NK-92 (cell line): Measurements from ENCODE around the gene DCDC2C.

Experiments used
- DNase-seq: peaks from one replicate; lab custom pipeline; 2025; ENCODE audit not compliant: unreplicated experiment; lab: John Stamatoyannopoulos, UW

The DCDC2C gene

GRCh38 chr2:3672861-3673678 is 30.3 kb upstream of the DCDC2C start:
- no peak for DNase-seq

- DNase-seq, result no peak
Observed at GRCh38 chr2:3674066-3674845, 29.1 kb upstream of the DCDC2C start.

- DNase-seq, result no peak
Observed at GRCh38 chr2:3675687-3676086, 27.7 kb upstream of the DCDC2C start.

GRCh38 chr2:3677436-3677835 is 25.9 kb upstream of the DCDC2C start:
- no peak for DNase-seq

- DNase-seq, result no peak
Observed at GRCh38 chr2:3678212-3678611, 25.2 kb upstream of the DCDC2C start.

GRCh38 chr2:3679180-3679579 is 24.2 kb upstream of the DCDC2C start:
- no peak for DNase-seq

GRCh38 chr2:3679616-3680393 is 23.6 kb upstream of the DCDC2C start:
- no peak for DNase-seq

DNA sequence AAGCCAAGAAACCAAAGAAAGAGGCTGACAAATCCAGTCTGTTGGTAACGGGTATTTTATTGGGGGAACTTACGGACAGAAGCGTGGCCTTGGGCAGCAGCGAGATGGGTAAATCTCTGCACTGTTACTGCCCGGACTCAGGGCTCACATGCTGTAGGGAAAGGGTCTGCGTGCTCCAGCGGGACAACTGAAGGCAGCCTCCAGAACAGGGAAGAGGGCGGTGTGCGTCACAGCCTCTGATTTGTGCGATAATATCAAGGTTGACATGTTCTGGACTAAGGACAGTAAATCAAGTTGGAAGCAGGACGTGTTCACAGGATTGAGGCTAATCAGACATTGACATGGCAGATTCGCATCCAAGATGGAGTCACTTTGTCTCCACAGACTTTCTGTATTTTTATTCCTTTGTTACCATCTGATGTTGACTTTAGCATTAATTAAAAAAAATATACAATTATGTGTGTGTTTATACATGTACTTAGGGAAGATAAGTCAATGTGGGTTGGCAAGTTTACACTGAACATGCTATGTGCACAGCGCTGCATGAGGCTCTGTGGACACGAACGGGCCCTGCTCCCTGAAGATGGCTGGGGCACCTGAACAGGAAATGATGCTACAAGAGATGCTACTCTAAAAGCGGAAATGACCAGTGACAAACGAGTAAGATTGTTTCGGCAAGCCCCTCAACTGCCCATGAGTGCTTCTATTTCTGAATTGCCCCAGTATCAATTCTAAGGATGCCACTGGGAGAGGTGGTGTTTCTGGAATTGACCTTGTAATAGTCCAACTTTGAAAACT is 22.6 kb upstream of the DCDC2C start:
- DNase-seq, result no peak

DNA sequence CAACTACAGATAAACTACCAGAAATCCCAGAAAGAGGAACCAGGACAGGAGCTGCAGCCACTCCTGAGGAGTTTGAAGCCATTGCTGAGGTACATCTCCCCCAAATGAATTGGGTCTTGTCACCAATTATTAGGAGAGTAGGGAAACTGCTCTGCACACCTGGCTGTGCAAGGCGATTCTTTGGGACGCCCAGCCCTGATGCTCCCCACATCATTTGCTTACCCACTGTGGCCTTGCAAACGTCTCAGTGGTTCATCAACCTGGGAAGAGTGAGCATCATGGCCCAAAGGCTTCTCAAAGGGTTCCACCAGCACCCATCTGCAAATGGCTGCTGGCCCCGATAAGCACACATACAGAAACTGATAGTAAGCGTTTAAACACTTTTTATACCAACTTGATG is 21.8 kb upstream of the DCDC2C start:
- DNase-seq, result no peak

DNA sequence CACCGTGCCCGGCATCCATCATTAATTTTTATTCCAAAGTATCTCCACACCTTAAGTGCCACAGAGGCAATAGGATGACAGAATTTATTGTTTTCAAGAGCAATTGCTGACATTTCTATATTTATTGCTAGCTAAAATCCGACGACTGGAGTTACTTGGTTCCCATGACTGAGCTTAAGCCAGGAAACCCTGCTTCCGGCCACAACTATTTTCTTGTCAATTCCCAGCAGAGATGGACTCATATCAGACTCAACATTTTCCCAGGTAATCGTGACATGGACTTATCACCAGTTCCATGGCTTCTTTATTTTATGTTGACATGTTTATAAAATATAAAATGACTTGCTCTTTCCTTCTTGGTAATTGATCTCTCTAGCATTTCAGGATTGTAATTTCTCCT is 20.6 kb upstream of the DCDC2C start:
- DNase-seq, result no peak

DNA sequence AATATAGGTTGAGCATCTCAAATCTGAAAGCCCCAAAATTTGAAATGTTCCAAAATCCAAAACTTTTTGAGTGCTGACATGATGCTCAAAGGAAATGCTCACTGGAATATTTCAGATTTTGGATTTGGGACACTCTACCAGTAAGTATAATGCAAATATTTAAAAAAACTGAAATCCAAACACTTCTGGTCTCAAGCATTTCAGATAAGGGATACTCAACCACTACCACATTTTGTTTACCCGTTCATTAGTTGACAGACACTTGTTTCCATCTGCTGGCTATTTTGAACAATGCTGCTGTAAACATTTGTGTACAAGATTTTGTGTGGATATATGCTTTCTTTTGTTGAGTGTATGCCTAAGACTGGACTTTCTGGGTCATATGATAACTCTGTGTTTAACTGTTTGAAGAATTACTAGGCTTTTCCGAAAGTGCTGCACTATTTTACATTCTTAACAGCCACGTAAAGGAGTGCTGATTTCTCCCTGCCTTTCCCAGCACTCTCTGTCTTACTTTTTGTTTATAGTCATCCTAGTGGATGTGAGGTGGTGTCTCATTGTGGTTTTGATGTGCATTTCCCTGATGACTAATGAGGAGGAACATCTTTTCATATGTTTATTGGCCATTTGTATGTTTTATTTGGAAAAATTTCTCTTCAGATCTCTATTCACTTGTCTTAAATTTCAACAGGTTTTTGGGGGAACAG is 19.5 kb upstream of the DCDC2C start:
- DNase-seq, result no peak

GRCh38 chr2:3689998-3690748 is 13.2 kb upstream of the DCDC2C start:
- no peak for DNase-seq

- no peak for DNase-seq
Observed at GRCh38 chr2:3692375-3692774, 11.0 kb upstream of the DCDC2C start.

DNA sequence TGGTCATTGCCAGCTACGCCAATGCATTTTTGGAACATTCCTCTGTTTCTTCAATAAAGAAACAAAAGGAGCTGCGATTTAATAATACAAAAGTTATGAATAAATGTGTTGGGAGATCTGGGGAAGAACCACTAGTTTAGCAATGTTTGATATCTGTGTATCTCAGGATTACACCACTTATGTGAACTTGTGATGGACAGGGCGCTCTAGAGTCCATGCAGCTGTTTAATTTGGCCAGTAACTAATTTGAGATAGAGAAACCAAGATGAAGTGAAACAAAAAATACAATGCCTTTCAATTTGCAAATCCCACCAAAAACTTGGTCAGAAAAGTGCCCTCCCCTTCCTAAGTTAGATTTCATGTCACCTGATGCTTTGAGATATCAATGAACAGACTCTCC is 6.8 kb upstream of the DCDC2C start:
- DNase-seq, result no peak

GRCh38 chr2:3701071-3701470 is 2.3 kb upstream of the DCDC2C start:
- DNase-seq, result no peak

DNA sequence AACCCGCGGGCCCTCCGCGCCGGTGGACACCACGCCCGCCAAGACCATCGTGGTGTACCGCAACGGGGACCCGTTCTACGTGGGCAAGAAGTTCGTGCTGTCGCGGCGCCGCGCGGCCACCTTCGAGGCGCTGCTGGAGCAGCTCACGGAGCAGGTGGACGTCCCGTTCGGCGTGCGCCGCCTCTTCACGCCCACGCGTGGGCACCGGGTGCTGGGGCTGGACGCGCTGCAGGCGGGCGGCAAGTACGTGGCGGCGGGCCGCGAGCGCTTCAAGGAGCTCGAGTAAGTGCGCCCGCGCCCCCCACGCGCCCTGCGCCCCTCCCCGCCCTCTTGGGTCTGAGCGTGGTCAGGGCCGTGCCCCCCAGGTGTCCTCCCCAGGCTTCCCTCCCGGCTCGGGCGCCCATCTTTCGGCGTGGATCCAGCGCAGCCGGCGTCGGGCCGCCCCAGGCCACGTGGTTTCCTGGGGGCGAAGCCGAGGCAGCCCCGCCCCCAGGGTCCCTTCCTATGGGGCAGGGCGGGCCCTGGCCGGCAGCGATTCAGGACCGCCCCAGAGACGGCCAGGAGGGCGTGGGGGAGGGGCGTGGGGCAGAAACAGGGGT is 481 bp downstream of the DCDC2C start:
- no peak for DNase-seq

DNA sequence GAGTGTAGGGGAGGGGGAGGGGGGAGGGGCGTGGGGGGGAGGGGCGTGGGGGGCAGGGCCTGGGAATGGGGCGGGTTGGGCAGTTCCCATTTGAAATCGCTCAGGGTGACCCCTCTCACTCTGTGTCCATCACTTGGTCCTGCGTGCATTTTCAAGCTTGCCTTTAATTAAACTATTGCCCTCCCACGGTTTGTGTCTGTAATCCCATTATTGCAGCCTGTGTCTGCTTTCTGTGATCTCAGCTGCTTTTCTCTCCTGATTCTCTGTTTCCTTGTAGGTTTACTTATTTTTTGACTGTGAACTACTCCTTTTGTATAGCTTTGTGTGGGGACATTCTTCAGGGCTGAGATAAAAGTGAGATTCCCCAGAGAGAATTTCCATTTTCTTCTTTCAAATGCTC is 1.3 kb downstream of the DCDC2C start:
- no peak for DNase-seq

GRCh38 chr2:3705782-3706181 is 2.4 kb downstream of the DCDC2C start:
- DNase-seq, result no peak

GRCh38 chr2:3706892-3707291 is 3.5 kb downstream of the DCDC2C start:
- DNase-seq, result no peak
